NCI-H748 (cell line): ENCODE results near the gene SIAH1.
"Not testable (repeated sequence)": the region's sequence is repeated elsewhere in the genome, so short reads cannot be mapped to it uniquely, and the experiment has no call there.

ENCODE experiments used
- DNase-seq: peaks from one replicate; lab custom pipeline; 2025; ENCODE audit not compliant: unreplicated experiment; lab: John Stamatoyannopoulos, UW

The SIAH1 gene

DNA sequence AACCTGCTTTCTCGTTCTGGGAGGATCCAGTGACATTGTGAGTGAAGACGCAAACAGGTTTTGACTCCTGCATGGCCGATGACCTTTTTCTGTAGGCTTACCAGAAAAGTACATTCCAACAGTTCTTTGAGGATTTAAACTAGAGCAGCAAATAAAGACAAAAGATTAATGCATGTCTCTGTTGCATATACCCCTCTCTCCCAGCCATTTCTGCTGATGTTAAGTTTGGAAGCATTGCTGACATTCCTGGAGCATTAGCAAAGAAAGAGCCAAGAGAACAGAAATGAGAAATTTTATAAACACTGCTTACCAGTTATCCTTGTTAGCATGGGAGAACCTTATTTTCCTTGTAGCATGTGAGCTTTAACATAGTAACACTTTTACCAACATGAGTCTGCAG is 49.3 kb downstream of the SIAH1 start:
- no peak for DNase-seq

DNA sequence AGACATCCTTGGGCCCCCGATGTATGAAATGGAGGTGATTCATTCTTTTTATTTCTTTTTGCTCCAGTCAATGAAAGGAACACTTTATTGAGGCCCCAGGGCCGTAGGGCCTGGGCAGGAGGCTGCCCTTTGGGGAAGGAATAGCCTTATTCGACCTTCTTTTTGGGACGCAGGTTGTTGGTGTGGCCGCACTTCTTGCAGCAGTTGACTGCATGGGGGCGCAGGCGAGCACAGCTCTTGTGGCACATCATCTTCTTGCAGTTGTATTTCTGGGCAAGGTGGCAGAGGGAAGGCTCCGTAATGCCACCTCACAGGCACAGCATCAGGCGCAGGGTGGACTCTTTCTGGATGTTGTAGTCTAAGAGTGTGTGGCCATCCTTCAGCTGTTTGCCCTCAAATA is 50.9 kb downstream of the SIAH1 start:
- DNase-seq: no peak

DNA sequence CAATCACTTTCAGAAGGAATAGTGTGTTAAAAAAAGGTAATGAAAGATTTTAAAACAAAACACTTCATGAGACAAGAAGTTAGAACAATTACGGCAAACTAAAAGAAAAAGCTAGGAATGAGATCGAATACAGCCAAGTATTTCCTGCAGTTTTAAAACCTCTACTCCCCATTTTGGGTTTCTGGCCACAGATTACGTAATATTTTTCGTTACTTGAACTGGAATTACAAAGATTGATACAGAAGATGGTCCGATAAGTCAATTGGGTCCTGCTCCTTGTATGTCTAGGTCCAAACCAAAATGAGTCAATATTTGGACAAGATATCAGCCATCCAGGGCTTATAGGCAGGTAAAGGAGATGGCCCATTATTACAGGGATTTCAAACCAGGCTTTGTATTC is 52.2 kb downstream of the SIAH1 start:
- no peak for DNase-seq

DNA sequence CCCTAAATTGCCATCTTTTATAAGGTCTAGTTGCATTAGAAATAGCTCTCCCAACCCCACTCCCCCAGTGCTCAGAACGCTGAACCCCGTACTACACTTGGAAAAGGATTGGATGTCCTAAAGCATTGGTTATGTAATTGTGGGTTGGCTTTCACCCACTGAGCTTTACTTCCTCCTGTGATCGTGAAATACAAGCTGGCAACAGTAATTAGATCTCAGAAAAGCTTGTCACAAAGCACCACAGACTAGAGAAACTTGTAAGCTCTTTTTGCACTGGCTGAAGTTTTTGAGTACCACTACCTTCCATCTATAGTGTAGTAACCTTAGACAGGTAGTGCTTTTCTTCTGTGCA is 54.4 kb downstream of the SIAH1 start:
- DNase-seq: no peak

DNA sequence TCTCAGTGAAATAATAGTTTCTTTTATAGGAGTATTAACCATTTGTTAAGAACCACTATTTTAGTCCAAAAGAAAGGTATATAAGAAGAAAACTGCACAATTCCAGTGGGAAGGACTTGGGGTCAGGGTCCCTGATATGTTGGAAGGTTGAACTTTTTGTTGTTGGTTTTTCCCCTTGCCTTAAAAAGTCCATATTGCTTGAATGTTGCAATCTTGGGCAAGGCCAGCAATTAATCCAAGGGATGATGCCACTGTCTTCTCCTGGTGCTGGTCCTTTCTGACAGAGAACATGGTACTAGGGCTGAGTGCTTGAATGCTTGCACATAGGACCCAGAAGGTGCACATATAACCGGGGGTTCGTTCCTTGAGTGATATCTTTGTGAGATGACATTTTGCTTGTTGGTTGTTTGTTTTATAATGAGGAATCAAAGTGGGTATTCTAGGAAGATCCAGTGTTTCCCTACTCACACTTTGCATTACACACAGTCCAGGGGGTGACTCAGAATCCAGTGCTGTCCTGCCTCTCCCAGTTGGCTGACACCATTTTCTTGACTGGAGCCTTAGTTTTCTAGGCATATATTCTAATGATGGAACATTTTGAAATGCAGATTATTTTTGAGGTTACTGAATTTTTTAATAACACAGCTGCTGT is 54.9 kb downstream of the SIAH1 start:
- no peak for DNase-seq

DNA sequence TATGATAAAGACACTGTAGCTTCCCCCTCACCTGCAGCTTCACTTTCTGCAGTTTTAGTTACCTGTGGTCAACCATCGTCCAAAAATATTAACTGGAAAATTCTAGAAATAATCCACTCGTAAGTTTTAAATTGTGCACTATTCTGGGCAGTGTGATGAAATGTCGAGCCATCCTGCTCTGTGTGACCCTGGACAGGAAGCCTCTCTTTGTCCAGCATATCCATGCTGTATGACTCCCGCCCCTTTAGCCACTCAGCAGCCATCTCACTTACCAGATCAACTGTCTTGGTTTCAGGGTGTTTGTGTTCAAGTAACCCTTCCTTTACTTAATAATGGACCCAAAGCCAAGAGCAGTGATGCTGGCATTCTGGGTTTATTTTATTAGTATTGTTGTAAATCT is 56.1 kb downstream of the SIAH1 start:
- no peak for DNase-seq

DNA sequence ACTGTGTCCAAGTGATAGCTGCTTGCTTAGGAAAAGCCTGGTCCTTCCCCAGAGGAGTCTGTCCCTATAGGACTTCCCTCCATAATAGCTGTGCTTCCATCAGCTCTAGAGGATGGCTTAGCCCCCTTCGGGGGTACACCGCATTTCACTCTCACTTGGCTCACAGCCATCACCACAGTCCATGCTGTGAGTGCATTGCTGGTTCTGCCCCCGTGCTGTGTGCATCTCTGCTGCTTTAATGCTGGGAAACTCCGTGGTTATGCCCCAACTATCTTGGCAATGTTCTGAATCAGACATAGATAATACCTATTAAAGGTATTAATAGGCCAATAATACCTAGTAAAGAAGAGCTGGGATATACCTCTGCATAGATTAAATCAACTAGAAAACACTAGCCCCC is 58.3 kb downstream of the SIAH1 start:
- no peak for DNase-seq

DNA sequence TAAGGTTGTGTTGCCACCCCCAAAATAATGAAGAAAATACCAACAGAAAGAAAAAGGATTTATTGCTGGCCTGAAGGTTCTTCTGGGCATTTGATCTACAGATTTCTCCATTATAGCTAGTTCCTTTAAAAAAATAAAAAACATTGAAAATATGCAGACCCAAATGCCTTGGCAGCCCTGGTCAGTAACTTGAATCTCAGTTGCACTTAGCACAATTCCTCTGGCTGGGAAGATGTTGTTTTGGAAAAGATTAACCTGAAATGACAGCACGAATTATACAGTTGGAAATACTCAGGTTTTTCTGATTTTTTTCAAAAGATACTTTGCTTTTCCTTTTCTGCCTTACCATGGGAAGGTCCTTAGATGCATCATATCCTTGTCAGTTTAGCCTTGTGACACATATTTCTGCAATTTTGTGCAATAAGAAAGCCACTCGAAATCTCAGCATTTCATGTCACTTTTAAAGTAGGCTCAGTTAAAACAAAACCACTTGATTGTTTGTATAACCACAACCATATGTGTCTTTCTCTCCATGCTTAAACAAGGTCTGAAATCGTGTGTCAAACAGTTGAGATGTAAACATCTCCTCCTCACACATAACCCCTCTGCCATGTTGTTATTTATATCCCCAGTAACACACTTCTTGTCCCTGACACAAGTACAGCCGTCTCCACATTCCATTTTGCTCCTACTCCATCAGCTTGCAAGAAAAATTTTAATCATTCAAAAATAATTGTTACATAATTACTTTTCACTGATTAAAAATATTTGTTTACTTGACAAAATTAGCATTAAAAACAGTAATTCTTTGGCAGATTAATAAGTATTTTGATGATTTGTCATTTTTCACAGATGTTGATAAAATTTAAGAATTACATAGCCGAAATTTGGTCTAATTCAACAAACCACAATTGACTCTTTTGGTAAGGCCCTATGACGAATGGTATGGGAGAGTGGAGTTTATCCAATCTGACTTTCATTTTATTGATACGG is 61.1 kb downstream of the SIAH1 start:
- no peak for DNase-seq

DNA sequence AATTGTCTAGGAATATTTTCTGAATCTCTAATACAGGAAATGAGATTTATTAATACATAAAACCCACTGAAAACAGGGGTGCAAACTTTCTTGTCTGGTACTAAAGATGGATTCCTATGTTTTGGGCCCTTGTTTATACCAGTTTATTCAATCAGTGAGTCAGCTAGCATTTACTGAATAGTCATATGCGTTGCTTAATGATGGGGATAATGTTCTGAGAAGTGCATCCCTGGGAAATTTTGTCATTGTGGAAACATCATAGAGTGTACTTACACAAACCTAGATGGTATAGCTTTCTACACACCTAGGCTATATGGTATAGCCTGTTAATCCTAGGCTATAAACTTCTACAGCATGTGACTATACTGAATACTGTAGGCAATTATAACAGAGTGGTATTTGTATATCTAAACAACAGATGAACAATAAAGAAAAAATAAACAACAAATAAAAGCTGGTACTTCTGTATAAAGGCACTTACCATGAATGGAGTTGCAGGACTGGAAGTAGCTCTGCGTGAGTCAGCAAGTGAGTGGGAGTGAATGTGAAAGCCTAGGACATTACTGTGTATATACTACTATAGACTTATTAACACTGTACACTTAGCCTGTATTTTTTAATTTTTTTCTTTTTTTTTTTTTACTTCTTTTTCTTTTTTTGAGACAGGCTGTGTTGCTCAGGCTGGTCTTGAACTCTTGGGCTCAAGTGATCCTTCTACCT is 63.7 kb downstream of the SIAH1 start:
- no peak for DNase-seq

DNA sequence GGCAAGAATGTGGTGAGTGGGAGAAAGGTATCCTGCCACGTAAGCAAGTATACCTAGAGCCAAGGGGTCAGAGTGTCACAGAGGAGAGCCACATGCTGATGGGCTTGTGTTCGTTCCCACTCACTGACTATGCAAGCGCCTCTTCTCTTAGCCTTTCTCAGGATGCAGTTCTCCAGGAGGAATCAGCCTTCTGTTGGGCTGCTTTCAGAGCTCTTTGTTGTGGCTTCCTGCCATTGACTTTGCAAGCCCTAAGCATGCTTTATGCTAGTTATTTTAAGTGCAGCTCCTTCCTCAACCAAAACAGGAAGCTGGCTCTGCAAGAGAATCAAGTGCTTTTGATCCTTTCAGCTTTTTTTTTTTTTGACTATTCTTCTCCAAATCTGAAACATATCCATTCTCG is 66.6 kb downstream of the SIAH1 start:
- DNase-seq: no peak

DNA sequence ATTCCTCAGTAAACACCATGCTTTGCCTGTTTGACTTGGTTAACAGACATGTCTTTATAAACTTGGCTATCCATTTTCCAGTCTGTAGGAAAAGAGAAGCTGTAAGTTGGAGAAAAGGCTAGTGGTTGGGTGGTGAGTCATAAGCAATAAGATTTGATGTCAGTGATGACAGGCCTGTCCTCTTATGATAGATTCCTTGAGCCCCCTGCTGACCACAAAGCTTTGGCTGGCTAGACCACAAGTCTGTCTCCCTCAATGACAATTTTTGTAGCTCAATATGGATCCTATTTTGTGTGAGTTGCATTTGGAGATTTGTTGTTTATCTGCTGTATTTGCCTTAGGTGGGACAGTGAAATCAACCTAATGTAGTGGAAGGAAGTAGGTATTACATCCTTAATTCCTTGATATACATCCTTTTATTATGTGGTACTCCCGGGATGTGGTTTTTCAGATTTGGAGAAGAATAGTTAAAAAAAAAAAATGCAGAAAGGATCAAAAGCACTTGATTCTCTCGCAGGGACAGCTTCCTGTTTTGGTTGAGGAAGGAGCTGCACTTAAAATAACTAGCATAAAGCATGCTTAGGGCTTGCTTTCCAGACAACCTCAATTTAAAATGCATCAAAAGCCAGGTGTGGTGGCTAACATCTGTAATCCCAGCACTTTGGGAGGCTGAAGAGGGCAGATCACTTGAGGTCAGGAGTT is 67.4 kb downstream of the SIAH1 start:
- DNase-seq: no peak

DNA sequence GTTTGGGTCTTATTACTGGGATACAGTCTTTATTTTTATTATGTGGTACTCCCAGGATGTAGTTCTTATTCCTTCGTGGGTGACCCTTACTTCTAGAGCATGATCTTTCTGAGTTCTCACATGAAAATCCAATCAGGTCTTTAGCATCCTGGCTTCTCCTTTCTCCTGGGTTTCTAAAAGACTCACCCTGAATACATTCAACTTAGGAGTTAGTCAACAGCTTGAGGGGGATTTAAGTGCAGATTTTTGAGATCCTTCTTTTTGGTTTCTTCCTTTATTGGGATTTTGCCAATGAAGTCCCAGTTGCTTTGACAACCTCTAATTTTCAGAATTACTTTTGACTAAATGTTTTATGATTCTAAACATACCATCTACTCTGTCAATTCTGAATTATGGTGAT is 68.2 kb downstream of the SIAH1 start:
- DNase-seq: no peak

DNA sequence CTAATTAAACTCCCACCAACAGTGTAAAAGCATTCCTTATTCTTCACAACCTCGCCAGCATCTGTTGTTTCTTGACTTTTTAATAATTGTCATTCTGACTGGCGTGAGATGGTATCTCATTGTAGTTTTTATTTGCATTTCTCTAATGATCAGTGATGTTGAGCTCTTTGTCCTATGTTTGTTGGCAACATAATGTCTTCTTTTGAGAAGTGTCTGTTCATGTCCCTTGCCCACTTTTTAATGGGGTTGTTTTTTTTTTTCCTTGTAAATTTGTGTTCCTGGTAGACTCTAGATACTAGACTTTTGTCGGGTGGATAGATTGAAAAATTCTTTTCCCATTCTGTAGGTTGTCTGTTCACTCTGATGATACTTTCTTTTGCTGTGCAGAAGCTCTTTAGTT is 71.3 kb downstream of the SIAH1 start:
- not testable (repeated sequence) for DNase-seq

DNA sequence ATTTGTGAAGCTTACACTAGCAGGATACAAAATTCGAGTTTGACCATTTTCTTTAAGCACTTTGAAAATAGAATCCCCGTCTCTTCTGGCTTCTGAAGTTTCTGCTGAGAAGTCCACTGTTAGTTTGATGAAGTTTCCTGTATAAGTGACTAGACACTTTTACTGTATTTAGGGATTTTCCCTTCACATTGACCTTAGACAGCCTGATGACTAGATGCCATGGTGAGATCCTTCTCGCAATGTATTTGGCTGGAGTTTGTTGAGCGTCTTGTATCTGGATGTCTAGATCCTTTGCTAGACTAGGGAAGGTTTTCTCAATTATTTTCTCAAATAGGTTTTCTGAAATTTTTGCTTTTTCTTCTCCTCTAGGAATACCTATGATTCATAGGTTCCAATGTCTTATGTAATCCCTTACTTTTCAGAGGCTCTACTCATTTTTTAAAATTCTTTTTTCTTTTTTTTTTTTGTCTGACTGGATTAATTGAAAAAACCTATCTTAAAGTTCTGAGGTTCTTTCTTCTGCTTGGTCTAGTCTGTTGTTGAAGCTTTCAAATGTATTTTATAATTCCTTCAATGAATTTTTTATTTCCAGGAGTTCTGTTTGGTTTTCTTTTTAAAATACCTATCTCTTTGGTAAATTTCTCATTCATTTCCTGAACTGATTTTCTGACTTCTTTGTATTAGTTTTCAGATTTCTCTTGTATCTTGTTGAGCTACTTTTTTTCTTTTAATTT is 74.1 kb downstream of the SIAH1 start:
- DNase-seq: no peak
